HG03354 (cell line): Measurements from ENCODE around the gene TYROBP.
"Not testable (repeated sequence)": the region's sequence is repeated elsewhere in the genome, so short reads cannot be mapped to it uniquely, and the experiment has no call there.

Source experiments
- ATAC-seq: cut with Tn5 transposase; IDR thresholded peaks from one replicate; pipeline ENCODE4 v1.9.1; 2021; ENCODE audit warnings: mild to moderate bottlenecking; ENCODE audit not compliant: unreplicated experiment, poor library complexity, severe bottlenecking

TYROBP gene

GRCh38 chr19:35902870-35903475 is 5.1 kb downstream of the TYROBP start:
- ATAC-seq, result no peak

GRCh38 chr19:35901854-35902661 is 6.0 kb downstream of the TYROBP start, which contains the start of gene HCST:
Gene HCST (plus strand): TSS chr19:35902529. CDS start chr19:35902594, 65 bp downstream.
- ATAC-seq, result no peak

DNA sequence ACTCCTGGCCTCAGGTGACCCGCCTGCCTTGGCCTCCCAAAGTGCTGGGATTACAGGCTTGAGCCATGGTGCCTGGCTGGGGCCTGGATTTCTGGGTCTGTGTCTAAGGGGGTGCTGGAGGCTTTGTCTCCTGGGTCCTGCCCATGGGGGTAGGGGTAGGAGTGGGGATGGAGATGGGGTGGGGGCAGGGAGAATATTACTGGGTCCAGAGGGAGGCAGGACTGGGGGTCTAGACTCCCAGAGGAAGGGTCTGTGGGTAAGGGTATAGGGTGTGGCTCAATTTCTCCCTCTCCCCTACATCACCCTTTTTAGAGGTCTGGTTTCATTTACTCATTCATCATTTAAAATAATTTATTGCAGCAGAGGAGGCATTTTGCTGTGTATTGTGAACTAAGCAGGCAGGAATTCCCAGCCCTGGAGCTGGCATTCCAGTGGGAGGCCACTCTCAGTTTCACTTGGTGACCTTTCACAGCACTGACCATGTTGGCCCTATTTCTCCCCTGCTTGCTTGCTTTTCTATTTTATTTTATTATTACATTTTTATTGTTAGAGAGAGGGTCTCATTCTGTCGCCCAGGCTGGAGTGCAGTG is 6.9 kb downstream of the TYROBP start:
- no peak for ATAC-seq

GRCh38 chr19:35899547-35900214 is 8.4 kb downstream of the TYROBP start:
- ATAC-seq, result peak; percentile 42

DNA sequence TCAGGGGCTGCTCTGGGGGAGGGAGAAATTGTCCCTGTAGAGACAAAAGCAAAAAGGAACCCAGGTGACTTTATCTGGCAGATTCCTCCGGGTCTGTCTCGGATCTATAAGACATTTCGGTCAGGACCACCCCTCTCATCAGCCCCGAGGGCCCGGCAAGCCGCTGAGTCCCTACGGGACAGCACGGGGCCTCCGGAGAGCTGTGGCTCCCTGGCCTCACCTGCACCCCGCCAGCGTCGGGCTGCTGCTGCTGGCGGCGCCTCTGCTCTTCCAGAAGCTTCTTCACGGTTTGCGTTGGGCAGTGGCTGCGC is 9.6 kb downstream of the TYROBP start:
- ATAC-seq, result no peak

DNA sequence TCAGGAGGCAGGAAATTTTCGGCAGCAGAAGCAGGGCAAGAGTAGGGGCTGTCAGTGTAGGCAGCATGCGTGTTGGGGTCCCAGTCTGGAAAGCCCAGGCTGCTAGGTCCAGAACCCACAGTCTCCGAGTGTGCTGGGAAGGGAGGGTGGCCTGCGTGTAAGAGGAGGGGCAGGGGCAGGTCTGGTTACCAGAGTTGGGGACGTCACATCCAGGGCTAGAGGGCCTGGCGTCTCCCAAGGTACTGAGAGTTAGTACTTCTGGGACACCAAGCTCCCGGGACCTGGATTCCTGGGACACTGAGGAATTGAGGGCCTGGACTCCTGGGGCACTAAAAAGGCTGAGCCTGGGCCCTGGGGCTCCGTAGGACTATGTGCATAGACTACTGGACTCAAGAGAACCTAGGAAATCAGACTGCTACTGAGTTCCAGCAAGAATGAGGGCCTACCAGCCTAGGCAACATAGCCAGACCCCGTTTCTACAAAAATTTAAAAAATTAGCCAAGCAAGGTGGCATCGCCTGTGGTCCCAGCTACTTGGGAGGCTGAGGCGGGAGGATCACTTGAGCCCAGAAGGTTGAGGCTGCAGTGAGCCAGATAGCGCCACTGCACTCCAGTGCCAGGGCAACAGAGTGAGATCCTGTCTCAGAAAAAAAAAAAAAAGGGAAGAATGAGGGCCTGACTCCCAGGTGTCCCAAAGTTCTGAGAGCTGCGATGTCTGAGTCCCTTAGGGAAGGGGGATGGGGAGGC is 10.2 kb downstream of the TYROBP start:
- ATAC-seq, result no peak

- no peak for ATAC-seq
Measured at GRCh38 chr19:35896643-35897040, 11.5 kb downstream of the TYROBP start.

DNA sequence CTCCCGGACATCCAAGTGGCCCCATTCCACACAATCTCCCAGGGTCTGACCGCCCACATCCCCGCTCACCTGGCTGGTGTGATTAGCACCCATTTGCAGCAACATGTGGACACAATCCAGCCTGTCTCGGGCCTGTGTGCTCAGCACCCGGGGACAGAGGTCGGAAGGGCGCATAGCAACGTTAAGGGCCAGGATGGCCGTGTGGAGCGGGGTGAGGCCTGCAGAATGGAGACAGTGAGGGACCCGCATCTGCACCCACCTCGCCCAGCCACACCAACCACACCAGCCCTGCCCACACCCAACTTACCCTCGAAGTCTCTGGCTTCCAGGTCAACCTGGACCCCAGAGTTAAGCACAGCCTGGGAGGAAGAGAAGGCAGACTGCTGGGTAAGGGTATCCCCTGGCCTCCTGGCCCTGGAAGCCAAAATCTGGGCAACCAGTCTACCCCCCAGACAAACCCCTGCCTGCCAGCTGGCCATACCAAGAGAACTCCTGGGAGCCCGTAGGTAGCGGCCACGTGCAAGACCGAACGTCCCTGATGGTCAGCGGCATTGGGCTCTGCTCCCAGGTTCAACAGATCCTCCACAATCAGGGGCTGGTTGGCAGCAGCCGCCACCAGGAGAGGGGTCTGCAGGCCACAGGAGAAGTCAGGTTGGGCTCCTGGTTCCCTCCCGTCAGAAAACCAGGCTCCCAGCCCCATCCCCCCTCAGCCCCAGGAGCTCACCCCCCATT is 12.0 kb downstream of the TYROBP start:
- no peak for ATAC-seq

- no peak for ATAC-seq
Measured at GRCh38 chr19:35894342-35894741, 13.8 kb downstream of the TYROBP start.

DNA sequence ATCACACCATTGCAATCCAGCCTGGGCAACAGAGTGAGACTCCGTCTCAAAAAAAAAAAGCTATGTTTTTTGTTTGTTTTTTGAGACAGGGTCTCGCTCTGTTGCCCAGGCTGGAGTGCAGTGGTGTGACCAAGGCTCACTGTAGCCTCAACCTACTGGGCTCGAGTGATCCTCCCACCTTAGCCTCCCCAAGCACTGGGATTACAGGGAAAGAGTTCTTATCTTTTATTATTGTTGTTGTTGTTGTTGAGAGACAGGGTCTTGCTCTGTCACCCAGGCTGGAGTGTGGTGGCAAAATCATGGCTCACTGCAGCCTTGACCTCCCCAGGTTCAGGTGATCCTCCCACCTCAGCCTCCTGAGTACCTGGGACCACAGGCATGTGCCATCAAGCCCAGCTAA is 16.3 kb downstream of the TYROBP start:
- ATAC-seq, result not testable (repeated sequence)

DNA sequence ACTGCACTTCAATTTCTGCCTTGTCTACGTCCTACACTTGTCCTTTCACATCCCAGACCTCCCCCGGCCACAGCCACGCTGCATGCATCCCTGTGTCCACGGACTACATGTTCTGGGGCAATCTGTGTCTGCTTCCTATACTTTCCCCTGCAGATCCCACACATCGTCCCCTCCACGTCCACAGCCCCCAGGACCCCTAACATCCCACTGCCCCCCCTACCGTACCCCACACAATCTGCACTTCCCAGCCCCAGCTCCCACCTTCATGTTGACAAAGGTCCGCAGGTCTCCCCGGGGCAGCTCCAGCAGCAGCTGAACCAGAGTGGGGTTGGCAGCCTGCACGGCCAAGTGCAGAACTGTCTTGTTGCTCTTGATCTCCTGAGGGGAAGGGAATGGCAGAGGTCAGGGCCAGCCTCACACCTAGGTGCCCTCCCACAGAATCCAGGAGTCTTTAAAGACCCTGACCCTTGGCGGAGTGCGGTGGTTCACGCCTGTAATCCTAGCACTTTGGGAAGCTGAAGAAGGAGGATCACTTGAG is 17.9 kb downstream of the TYROBP start:
- ATAC-seq, result no peak

DNA sequence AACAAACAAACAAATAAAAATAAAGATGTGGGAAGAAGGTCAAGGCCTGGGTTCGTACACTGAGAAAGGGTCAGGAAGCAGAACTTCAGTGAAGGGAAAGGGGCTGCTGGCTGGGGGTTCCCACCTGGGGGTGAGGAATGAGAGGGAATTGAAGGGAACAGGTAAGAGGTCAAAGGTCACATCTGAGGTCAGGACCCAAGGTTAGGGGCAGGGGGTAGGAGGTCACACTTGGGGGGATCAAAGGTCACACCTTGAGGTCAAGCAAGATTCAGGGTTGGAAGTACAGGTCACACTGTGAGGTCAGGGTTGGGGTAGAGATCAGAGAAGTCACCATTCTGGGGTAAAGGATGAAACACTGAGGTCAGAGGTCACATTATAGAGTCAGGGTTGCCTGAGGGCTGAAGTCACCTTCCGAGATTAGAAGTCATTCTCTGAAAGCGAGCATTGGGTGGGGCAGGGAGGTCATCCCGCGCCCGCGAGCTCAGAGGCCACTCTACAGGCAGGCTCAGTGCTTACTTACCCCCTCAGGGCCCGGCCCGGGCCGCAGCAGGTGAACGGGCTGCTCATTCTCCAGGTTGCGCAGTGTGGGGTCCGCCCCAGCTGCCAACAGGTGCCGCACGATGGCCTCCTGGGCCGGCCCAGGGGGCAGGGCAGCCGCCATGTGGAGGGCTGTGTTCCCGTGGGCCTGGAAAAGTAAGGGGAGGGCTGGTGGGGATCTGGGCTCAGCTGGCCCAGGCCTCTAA is 18.6 kb downstream of the TYROBP start:
- no peak for ATAC-seq

GRCh38 chr19:35888398-35888797 is 19.7 kb downstream of the TYROBP start:
- ATAC-seq, result no peak

GRCh38 chr19:35887197-35887596 is 20.9 kb downstream of the TYROBP start:
- ATAC-seq, result no peak

- ATAC-seq, result no peak
Measured at GRCh38 chr19:35885904-35886303, 22.2 kb downstream of the TYROBP start.

GRCh38 chr19:35885225-35885738 is 22.8 kb downstream of the TYROBP start:
- ATAC-seq, result no peak

GRCh38 chr19:35883882-35884281 is 24.2 kb downstream of the TYROBP start:
- no peak for ATAC-seq

DNA sequence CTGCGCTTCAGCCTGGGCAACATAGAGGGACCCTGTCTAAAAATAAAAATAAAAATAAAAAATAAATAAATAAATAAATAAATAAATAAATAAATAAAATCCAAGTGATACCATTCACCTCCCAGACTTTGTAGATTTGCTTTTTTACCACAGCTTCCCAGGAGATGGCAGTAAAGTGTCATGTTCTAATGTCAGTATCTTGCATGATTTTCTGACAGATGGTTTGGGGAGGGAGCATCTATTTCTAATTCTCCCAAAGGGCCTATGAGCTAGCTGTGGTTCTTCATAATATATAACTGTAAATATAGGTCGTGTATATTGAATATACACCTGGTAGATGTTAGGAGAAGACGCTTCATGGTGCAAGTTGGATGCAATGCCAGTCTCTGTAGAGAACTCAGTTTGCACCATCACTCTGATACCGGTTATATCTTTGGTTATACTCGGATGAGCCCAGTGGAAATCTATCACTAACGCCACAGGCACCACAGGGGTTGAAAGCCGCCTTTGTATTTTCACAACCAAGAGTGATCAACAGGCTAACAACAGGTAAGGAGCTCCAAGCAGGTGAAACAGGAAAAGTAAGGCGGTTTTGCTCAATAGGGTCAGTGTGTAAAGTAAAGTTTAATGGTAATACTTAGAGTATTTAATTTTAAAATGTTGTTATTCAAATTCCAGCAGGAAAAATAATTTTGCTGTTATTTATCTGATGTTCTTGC is 25.8 kb downstream of the TYROBP start:
- ATAC-seq, result no peak
